HG03108 (cell line): ENCODE results near the gene TCIRG1.

Experiments
- ATAC-seq: cut with Tn5 transposase; IDR thresholded peaks from one replicate; pipeline ENCODE4 v1.9.1; 2021; ENCODE audit warnings: moderate library complexity; ENCODE audit not compliant: unreplicated experiment

The TCIRG1 gene

DNA sequence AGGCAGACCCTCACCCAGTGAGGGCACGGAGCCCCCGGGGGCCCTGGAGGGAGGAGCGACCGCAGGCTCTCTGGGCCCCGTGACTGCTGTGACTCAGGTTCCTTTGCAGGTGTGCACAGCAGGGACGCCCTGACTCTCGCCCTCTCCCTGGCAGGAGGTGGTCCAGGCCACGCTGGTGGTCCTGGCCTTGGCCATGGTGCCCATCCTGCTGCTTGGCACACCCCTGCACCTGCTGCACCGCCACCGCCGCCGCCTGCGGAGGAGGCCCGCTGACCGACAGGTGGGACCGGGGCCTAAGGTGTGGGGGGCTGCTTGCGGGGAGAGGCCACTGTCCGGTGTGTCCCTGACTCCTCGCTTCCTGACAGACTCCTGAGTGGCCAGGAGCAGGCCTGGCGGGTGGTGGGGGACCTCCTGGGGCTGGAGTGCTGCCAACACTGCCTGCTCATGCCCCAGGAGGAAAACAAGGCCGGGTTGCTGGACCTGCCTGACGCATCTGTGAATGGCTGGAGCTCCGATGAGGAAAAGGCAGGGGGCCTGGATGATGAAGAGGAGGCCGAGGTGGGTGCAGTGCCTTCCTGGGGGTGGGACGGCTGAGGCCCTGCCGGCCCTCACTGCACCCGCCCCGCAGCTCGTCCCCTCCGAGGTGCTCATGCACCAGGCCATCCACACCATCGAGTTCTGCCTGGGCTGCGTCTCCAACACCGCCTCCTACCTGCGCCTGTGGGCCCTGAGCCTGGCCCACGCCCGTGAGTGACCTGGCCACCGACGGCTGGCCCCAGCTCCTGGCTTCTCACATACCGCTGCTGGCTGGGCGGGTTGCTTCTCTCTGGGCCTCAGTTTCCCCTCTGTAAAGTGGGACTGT is 10.9 kb downstream of the TCIRG1 start:
- no peak for ATAC-seq

DNA sequence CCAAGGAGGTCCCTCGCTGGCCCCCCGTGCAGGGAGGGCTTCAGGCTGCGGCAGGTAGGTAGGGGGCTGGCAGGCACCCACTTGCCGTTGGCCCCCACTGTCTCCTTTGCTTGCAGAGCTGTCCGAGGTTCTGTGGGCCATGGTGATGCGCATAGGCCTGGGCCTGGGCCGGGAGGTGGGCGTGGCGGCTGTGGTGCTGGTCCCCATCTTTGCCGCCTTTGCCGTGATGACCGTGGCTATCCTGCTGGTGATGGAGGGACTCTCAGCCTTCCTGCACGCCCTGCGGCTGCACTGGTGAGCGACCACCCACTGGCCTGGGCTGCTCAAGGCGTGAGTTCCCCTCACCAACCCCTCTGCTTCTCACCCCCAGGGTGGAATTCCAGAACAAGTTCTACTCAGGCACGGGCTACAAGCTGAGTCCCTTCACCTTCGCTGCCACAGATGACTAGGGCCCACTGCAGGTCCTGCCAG is 11.6 kb downstream of the TCIRG1 start:
- no peak for ATAC-seq

DNA sequence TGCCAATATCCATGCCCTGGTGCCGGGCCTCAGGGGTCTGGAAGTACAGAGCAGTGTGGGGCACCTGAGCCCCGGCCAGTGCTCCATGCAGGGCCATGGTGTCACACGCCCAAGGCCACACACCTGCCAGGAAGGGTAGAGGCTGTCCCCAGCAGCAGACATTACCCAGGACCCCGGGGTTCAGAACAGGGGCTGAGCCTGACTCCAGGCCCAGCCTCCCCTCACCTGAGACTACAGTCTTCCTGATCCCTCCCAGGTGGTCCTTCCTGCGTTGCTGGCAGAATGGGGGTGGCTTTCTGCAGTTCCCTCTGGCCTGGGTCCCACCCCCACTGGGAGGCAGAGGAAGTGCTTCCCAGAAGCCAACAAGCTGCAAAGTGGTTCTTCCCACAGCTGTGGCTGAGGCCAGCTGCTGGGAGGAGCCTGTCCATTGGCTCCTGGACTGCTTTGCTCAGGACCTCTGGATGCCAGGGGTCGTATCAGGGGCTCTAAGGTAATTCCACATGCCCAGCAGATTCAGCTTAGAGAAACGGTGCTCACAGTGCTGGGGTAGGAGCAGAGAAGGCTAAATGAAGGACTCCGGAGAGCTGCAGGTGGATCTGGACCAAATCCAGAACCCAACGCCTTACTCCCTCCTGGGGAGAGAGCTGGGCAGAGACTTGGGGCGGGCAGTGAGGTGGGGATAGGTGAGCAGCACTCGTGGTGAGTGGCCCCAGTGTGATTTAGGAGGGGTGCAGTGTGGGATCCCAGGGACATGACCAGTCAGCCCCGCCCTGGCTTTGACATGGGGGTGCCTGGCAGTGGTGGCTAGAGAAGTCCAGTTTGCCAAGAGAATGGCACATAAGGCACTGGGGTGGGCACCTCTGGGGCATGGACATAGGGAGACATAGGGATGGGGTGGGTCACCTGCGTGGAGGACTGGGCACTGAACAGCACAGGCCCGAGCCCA is 12.6 kb downstream of the TCIRG1 start:
- ATAC-seq, result no peak

DNA sequence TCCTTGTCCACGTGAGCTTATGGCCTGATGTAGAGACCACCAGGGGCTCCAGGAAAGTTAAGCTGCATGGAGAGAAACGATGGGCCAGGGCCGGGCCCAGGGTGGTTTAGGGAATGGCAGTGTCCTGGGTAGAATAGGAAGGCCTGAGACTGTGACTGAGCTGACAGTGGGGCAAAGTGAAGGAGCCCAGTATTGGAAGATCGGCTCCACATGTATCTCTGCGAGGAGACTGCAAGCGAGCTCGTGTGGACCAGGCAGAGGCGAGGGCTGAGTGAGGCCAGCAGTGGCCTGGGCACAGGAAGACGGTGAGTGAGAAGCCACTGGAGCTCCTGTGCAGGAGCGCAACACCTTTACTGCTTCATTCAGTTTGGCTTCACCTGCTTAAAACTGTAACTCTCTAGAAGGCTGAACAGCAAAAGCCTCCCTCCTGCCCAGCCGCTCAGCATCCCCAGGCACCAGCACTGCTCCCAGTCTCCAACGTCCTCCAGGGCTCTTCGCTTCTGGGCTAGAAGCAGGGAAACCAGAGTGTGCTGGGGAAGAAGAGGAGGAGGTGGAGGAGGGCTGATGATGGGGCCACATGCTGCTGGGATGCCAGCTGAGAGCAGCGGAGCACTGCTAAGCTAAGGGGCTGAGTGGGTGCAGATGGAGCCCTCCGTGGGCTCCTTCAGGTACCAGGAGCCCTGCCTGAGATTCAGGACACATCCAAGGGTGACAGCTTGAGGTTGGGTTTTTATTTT is 13.5 kb downstream of the TCIRG1 start:
- no peak for ATAC-seq

DNA sequence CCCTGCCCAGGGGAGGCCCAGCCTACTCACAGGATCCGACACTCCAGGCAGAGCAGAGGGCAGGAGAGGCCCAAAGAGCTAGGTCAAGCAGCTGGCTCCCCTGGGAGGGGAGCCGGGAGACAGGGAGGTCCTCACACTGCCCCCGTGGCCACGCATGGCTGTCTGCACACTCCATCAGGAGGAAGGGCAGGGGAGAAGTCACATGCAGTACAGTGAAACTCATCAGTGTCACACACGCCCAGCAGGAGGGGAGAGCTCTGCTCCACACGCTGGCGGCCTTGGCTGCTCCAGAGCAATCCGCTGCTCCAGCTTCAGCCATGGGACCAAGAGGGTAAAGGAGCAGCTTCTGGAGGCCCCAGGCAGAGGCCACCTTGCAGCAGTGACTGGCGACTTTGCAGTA is 14.3 kb downstream of the TCIRG1 start:
- no peak for ATAC-seq

DNA sequence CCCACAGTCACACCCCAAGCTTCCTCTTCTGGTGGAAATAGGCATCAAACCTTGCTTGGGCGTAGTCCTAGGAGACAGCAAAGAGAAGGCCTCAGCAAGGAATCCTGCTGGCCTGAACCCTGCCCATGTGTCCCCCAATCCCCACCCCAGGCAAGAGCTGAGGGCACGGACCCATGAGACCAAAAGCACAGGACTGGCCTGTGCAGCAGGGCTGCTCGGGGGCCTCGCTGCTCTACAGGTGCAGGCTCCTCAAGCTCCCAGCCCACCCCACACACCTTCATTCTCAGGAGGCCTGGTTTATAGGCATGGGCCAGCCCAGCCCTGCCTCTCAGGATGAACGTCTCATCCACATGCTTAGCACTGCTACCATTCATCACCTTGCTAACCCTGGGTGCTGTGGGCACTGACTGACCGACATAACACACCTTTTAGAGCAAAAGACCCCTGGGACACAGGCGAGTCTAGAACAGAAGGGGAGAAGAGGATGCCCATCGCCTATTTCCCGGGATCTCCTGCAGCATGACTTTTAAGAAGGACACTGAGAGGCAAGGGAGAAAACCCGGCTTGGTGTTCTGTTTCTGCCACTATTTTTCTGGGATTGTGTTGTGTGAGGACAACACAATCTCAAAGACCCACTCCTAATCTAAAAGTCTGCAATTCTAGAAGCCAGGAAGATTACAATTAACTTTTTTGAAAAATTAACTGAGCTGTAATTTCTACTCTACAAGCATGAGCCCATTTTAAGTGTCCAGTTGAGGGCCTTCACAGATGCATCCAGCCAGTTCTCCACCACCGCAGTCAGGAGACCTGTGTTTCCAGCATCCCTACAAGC is 15.4 kb downstream of the TCIRG1 start:
- no peak for ATAC-seq

DNA sequence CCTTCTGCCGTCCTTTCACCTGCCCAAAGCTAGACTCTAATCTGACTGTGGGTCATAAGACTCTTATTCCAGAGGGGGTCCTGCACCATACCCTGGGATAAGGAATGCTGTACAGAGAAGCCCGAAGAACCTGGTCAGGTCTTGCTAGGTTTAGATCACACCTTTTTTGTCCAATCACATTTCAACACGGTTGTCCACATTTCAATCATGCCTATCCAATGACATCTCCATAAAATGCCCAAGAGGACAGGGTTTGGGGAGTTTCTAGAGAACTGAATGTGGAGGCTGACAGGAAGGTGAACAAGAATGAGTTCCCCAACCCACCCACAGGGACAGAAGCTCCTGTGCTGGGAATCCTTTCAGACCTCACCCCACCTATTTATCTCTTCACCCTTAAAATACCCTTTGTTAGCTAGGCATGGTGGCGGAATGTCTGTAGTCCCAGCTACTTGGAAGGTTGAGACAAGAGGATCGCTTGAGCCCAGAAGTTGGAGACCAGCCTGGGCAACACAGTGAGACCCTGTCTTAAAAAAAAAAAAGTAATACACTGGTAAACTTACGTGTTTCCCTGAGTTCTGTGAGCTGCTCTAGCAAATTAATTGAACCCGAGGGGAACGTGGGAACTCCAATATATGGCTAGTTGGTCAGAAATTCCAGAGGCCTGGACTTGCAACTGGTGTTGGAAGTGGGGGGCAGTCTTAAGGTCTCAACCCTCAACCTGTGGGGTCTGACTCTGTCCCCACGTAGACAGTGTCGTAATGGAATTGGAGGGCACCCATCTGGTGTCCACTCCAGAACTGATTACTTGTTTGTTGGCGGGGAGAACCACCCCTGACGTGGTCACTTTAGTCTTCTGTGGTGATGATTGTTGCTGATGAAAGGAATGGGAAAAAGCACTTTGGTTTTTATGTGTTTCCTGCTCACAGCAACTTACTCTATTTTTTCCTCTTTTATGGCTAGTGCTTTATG is 17.8 kb downstream of the TCIRG1 start:
- no peak for ATAC-seq

DNA sequence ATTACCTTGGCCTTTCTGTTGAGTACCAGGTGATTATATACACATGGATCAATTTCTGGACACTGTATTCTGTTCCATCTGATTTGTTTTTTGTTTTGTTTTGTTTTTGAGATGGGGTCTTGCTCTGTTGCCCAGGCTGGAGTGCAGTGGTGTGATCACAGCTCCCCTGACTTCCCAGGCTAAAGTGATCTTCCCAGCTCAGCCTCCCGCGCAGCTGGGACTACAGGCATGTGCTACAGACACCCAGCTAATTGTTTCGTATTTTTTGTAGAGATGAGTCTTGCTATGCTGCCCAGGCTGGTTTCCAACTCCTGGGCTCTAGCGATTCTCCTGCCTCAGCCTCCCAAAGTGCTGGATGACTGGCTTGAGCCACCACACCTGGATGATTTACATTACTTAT is 19.0 kb downstream of the TCIRG1 start:
- no peak for ATAC-seq

DNA sequence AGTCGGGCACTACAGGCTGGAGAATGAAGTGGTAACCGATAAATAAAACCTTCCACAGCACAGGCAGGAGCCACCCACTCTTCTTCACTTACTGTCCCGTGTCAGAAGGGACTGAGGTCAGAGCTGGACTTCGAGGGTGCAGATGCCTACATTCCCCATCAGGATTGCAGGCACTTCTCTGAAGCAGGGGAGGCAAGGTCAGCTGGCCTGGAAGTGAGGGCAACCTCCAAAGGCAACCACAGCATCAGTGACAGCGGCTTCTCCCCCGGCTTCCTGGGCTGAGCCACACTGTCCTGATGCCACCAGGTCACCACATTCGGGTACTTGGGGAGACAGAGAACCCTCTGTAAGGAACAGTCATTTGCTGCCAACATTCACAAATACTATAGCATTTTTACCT is 22.7 kb downstream of the TCIRG1 start:
- no peak for ATAC-seq

DNA sequence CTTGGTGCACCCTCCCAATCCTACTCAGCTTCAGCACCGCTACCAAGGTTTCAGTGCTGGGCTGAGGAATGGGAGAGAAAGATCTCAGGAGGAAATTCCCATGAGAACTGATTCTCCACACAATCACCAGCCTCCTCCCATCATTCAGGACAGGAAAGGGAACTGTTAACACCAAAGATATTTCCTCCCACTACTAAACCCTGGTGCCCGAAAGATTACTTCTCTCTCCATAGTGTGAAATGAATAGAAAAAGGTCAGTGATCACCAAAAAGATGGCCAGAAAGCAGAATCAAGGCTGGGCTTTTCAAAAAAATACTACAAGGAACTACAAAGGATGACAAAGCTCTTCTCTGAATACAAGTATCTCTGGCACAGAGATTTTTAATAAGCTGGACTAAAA is 26.1 kb downstream of the TCIRG1 start:
- ATAC-seq, result no peak

DNA sequence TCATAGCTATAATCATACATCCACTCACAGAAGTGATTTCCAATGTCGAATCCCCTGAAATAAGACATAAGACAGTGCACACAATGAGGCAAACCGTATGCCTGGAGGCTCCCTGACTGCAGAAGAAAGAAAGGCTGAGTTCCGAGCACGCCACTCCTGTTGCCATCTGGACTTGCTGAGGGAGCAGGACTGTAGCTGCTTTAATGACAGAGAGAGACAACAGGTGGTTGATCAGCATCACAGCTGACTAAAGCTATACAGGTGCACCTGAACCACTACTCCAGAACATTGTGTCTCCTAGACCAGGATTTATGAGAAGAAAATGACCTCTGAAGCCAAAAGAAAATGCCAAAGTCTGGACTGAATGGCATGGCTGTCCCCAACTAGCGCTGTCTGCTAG is 27.0 kb downstream of the TCIRG1 start:
- ATAC-seq, result no peak

DNA sequence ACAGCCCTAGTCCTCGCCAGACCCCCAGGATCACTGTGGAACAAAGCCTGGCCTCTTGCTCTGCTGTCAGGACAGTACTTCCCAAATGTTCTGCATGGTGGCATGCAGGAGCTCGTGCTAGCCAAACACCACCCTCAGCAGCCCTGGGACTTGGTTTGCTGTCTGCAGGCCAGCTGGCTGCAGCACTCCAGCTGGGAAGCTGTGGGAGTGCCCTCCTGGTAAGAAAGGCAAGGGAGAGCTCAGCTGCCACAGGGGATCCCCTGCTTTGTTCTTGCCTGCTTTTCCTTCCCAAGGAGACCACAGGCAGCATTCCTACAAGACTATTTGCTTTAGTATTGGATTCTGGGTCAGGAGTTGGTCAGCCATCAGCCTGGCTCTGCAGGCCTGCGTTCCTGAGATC is 27.9 kb downstream of the TCIRG1 start:
- ATAC-seq, result no peak

DNA sequence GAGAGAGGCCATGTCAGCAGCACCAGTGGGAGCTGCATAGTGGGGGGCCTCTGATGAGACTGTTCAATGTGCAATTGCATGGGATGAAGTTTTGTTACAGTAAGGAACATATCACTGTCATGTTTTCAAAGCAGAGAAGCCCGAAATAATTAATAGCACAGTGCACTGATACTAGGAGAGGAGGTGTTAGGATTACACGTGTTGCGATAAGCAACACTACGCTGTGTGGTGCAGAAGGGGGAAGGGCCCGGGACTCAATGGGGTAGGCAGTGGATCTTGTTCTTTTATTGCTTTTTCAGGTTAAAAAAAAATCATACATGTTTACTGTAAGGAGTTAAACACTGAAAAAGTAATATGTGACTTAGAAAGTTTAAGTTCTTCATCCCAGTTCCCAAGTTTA is 29.2 kb downstream of the TCIRG1 start:
- ATAC-seq, result no peak

DNA sequence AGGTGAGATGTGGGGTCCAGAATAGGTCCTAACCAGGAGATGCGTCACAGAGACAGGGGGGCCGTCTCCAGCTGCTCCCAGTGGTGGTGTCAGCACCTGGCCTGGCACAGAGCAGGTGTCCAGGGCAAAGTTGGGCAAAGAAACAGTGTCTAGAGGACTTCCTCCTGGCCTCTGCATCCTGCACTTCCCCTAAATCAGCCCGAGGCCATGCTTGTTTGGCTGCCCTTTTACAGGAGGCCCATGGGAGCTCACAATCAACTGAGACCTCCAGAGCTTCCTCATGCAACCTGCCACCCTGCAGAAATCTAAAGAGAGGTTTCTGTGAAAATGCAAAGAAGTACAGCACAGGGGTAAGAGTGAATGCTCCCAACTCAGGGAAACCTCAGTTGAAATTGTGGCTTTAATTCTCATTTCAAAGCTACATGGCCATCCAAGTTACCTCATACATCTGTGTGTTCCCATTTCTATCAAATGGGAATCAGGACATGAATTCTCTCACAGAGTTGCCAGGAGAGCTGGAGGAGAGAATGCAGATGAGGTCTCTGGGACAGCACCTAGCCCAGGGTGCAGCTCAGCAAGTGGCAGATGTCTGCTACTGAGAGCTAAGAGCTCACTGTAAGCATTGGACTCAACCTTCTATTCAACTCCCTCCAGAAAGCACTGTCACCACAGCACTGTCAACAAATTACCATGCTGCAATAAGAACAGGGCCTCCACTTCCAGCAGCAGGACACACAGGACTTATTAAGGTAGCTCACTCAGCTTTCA is 32.6 kb downstream of the TCIRG1 start:
- no peak for ATAC-seq

DNA sequence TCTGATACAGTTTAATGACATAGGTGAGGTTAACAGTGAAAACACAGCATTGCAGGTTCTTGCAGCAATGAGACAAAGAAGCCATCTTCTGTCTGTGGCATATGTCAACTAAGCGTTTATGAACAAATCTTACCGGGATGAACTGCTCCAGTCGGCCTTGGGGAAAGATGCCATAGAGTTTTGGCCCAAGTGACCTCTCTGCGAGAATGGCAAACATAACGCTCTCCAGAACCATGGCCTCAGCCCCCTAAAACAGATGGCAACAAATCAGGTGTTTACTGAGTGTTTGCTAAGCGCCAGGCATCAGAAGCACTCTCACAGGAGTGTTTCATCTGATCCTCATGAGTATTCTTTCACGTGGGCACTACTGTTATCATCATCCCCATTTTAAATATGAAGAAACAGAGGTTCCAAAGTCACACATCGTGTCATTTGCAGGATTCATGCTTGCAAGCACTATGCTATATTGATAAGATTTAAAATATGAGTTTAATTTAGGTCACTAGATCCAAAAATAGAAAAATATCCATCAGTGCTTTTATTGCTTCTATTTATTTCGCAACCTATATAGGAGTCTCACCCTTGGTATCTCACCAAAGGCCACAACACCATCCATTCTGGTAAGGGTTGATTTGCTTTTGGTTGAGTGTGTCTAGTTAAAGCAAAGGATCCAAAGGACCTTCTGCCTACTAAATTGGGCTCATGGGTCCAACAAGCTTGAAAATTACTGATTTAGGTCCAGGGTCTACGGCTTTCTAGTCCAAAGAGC is 35.9 kb downstream of the TCIRG1 start:
- no peak for ATAC-seq

DNA sequence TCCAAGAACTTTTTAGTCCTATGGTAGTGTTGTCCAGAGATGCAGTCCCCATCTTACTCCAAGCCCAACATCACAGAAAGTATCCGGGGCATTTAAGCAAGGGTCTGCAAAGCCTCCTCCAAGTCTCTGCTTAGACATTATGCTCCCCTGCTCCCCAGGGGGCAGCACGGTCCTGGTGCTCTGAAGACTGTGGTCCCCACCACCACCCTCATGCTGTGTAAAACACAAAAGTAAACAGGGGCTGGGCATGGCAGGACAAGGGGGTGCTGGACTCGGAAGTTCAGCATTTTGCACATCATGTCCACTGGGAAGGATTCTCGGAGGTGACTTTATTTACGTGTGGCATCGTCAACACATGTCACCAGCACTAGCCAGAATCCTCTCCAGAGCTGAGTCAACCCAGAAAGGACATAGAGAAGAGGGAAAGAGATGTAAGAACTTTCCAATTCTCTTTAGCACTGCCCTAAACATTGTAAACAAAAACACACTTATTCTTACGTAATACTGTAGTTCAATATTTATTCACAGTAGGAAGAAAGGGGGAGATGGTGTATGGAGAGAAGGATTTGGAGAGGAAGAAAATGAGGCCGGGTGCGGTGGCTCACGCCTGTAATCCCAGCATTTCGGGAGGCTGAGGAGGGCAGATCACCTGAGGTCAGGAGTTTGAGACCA is 37.7 kb downstream of the TCIRG1 start:
- no peak for ATAC-seq
